ENCODE results near the gene RPS19BP1.
"Not testable (repeated sequence)": the region's sequence is repeated elsewhere in the genome, so short reads cannot be mapped to it uniquely, and the experiment has no call there.

The RPS19BP1 gene

GRCh38 chr22:39522567-39523300, 9.8 kb downstream of the RPS19BP1 start:
- Histone ChIP-seq H3K9me3 (replicated peaks in 1 of 11) (0 out of 22 replicates have a peak, but pooled peaks cover 0 to 6% (median 0%) of the 10 kb centered on the region in 11 experiments), H3K27me3 (no peaks in the 10 kb centered on the region), H3K4me3 (peak overlapping the region; percentile 80 to 100 (median 98)), H3K36me3 (peaks cover 37 to 66% (median 56%) of the 10 kb centered on the region in 11 experiments), H4K20me1 (peaks cover 68 to 87% (median 73%) of the 10 kb centered on the region in 11 experiments), H3K4me2 (peak overlapping the region; percentile 84 to 100 (median 99)), H3K27ac (peak overlapping the region in 10 of 11 experiments; percentile 31 to 100 (median 98); a peak in 17 of 22 replicates), H3K4me1 (peaks cover 60 to 75% (median 67%) of the 10 kb centered on the region in 10 experiments), H3K9ac (peak overlapping the region; percentile 94 to 100 (median 99))
- no peak for TF ChIP-seq Cebpa-rat (IDR thresholded peaks at IDR 0.05)

GRCh38 chr22:39522091-39522490, 10.5 kb downstream of the RPS19BP1 start:
- H3K4me2 ChIP-seq, result peak overlapping the region; percentile 84 to 100 (median 99)
- peaks cover 60 to 73% (median 67%) of the 10 kb centered on the region in 10 experiments for H3K4me1 ChIP-seq
- not testable (repeated sequence) for H3K9me3 ChIP-seq (replicated peaks in 1 of 11); H3K27me3 ChIP-seq
- H3K4me3 ChIP-seq, result peak overlapping the region; percentile 80 to 100 (median 98)
- peaks cover 62 to 87% (median 67%) of the 10 kb centered on the region in 11 experiments for H4K20me1 ChIP-seq
- peaks cover 37 to 67% (median 61%) of the 10 kb centered on the region in 11 experiments for H3K36me3 ChIP-seq
- peak overlapping the region; percentile 94 to 100 (median 99) for H3K9ac ChIP-seq
- peak overlapping the region in 10 of 11 experiments; percentile 97 to 100 (median 98); a peak in 19 of 22 replicates for H3K27ac ChIP-seq

- peak overlapping the region; percentile 94 to 100 (median 99) for H3K9ac ChIP-seq
- not testable (repeated sequence) for H3K9me3 ChIP-seq (replicated peaks in 1 of 11); H3K27me3 ChIP-seq
- peak overlapping the region; percentile 80 to 100 (median 98) for H3K4me3 ChIP-seq
- H4K20me1 ChIP-seq, result peaks cover 56 to 83% (median 60%) of the 10 kb centered on the region in 11 experiments
- H3K27ac ChIP-seq, result peak overlapping the region; percentile 97 to 100 (median 99)
- peak overlapping the region; percentile 84 to 100 (median 99) for H3K4me2 ChIP-seq
- H3K36me3 ChIP-seq, result peaks cover 45 to 75% (median 66%) of the 10 kb centered on the region in 11 experiments
- H3K4me1 ChIP-seq, result peaks cover 57 to 67% (median 62%) of the 10 kb centered on the region in 10 experiments
These were observed 11.3 kb downstream of the RPS19BP1 start for GRCh38 chr22:39521106-39521885.

- Histone ChIP-seq H3K4me2 (peak within 1 kb of the TSS; percentile 95 to 100 (median 99)), H3K4me1 (peaks cover 52 to 67% (median 57%) of the 10 kb centered on the region in 10 experiments), H3K9me3 (replicated peaks in 1 of 11) (0 out of 22 replicates have a peak, but pooled peaks cover 0 to 6% (median 0%) of the 10 kb centered on the region in 11 experiments), H4K20me1 (peaks cover 51 to 76% (median 58%) of the 10 kb centered on the region in 11 experiments), H3K9ac (peak within 1 kb of the TSS; percentile 94 to 100 (median 99)), H3K27me3 (no peaks in the 10 kb centered on the region), H3K27ac (peak within 1 kb of the TSS; percentile 97 to 100 (median 99)), H3K36me3 (peaks cover 53 to 76% (median 71%) of the 10 kb centered on the region in 11 experiments), H3K4me3 (peak within 1 kb of the TSS; percentile 80 to 100 (median 98))
- TF ChIP-seq Cebpa-rat (IDR thresholded peaks at IDR 0.05), result no peak
These were observed 12.1 kb downstream of the RPS19BP1 start, which contains the start of gene ATF4 for GRCh38 chr22:39520226-39521105. TSS of gene ATF4 (plus strand) at chr22:39520562. CDS start at chr22:39521446, 884 bp downstream.

GRCh38 chr22:39519681-39520225, 12.8 kb downstream of the RPS19BP1 start:
- H3K36me3 ChIP-seq, result peaks cover 60 to 76% (median 71%) of the 10 kb centered on the region in 11 experiments
- peaks cover 49 to 67% (median 56%) of the 10 kb centered on the region in 10 experiments for H3K4me1 ChIP-seq
- 0 out of 22 replicates have a peak, but pooled peaks cover 0 to 6% (median 0%) of the 10 kb centered on the region in 11 experiments for H3K9me3 ChIP-seq (replicated peaks in 1 of 11)
- peak overlapping the region; percentile 84 to 99 (median 92) for H3K4me2 ChIP-seq
- peak overlapping the region; percentile 94 to 100 (median 99) for H3K9ac ChIP-seq
- H3K4me3 ChIP-seq, result peak overlapping the region; percentile 80 to 100 (median 98)
- H4K20me1 ChIP-seq, result peaks cover 47 to 76% (median 58%) of the 10 kb centered on the region in 11 experiments
- H3K27ac ChIP-seq, result peak overlapping the region; percentile 97 to 100 (median 99)
- no peaks in the 10 kb centered on the region for H3K27me3 ChIP-seq
- TF ChIP-seq Cebpa-rat (IDR thresholded peaks at IDR 0.05), result no peak

GRCh38 chr22:39518996-39519680, 13.4 kb downstream of the RPS19BP1 start:
- peak overlapping the region; percentile 80 to 100 (median 98) for H3K4me3 ChIP-seq
- TF ChIP-seq Cebpa-rat (IDR thresholded peaks at IDR 0.05), result no peak
- H3K4me1 ChIP-seq, result peaks cover 43 to 67% (median 53%) of the 10 kb centered on the region in 10 experiments
- H3K4me2 ChIP-seq, result peak overlapping the region; percentile 84 to 99 (median 92)
- H3K27me3 ChIP-seq, result no peaks in the 10 kb centered on the region
- H3K9ac ChIP-seq, result peak overlapping the region; percentile 94 to 100 (median 99)
- H4K20me1 ChIP-seq, result peaks cover 44 to 76% (median 57%) of the 10 kb centered on the region in 11 experiments
- peaks cover 60 to 76% (median 71%) of the 10 kb centered on the region in 11 experiments for H3K36me3 ChIP-seq
- peak overlapping the region; percentile 97 to 100 (median 99) for H3K27ac ChIP-seq
- 0 out of 22 replicates have a peak, but pooled peaks cover 0 to 6% (median 0%) of the 10 kb centered on the region in 11 experiments for H3K9me3 ChIP-seq (replicated peaks in 1 of 11)

GRCh38 chr22:39518144-39518786, 14.3 kb downstream of the RPS19BP1 start:
- peaks cover 35 to 64% (median 46%) of the 10 kb centered on the region in 10 experiments for H3K4me1 ChIP-seq
- 0 out of 22 replicates have a peak, but pooled peaks cover 0 to 6% (median 0%) of the 10 kb centered on the region in 11 experiments for H3K9me3 ChIP-seq (replicated peaks in 1 of 11)
- peak overlapping the region in 10 of 11 experiments; percentile 97 to 100 (median 98); a peak in 20 of 22 replicates for H3K27ac ChIP-seq
- H3K36me3 ChIP-seq, result peaks cover 62 to 76% (median 71%) of the 10 kb centered on the region in 11 experiments
- peaks cover 35 to 76% (median 57%) of the 10 kb centered on the region in 11 experiments for H4K20me1 ChIP-seq
- peak overlapping the region; percentile 94 to 100 (median 99); a peak in 21 of 22 replicates for H3K9ac ChIP-seq
- peak overlapping the region; percentile 80 to 100 (median 98); a peak in 17 of 20 replicates for H3K4me3 ChIP-seq
- no peaks in the 10 kb centered on the region for H3K27me3 ChIP-seq
- H3K4me2 ChIP-seq, result peak overlapping the region; percentile 84 to 99 (median 92)
- no peak for TF ChIP-seq Cebpa-rat (IDR thresholded peaks at IDR 0.05)

Data from BLaER1 treated with 17β-estradiol and CSF1 and Interleukin-3, amounts not matched to agents 10 nM and 100 nM (cell line).